ENCODE data around the gene GPR150.

The GPR150 gene

GRCh38 chr5:95620030-95620869, at the start of gene GPR150:
GPR150 (plus strand) TSS chr5:95620087; CDS start chr5:95620276, 189 bp downstream.
- DNase-seq, result peak in 1 of 2 experiments; percentile 36

DNA sequence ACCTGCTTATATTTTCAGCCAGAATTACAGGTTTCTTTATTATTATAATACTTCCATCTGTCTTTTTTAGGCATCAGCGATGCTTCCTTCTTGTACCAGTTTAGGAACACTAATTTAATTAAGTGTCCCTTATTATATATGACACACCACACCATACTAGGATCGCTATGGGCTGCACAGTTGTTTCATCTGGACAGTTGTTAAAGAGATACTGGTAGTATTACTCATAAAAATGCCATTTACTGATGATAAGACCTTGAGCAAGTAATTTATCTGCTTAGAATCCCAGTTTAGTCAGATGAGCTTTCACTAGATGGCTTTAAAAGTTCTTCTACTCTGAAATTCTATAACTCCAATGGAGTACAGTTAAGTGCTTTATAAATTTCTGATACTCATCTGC, 47.9 kb upstream of the GPR150 start:
- DNase-seq, result no peak

DNA sequence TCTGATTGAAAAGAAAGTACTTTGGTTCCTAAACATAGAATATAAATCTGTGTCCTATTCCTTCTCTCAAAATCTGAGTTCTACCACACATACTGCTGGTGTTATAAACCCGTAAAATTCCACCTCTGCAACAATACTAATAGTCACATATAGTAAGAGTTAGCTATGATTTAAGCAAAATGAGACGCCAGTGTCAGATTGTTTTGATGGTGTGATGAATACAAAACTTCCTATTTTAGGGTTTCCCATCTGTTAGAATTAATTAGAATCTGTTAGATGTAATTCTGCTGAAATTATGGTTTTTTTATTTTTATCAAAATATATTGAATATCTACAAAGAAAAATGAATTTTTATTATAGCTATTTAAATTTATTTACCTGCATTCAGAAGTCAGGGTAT, 38.3 kb upstream of the GPR150 start:
- no peak for DNase-seq

- DNase-seq, result no peak
These were observed 35.9 kb upstream of the GPR150 start for GRCh38 chr5:95583992-95584391.

GRCh38 chr5:95590880-95591279, 29.0 kb upstream of the GPR150 start:
- no peak for DNase-seq

GRCh38 chr5:95591490-95591901, 28.4 kb upstream of the GPR150 start:
- no peak for DNase-seq

DNA sequence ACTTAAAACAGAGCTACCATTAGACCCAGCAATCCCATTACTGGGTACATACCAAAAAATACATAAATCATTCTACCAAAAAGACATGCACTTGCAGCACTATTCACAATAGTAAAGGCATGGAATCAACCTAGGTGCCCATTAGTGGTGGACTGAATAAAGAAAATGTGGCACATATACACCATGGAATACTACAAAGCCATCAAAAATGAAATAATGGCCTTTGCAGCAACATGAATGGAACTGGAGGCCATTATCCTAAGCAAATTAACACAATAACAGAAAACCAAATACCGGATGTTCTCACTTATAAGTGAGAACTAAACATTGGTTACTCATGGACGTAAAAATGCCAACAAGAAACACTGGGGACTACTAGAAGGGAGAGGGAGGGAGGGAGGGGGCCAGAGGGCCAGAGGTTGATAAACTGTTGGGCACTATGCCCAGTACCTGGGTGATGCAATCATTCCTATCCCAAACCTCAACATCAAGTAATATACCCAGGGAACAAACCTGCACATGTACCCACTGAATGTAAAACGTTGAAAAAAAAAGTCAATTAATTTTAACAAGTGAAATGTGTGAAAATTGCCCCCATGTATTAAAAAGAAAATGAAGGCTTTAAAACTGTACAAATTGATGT, 24.5 kb upstream of the GPR150 start:
- DNase-seq, result no peak

- DNase-seq, result no peak
These were observed 20.6 kb upstream of the GPR150 start for GRCh38 chr5:95599252-95599651.

DNA sequence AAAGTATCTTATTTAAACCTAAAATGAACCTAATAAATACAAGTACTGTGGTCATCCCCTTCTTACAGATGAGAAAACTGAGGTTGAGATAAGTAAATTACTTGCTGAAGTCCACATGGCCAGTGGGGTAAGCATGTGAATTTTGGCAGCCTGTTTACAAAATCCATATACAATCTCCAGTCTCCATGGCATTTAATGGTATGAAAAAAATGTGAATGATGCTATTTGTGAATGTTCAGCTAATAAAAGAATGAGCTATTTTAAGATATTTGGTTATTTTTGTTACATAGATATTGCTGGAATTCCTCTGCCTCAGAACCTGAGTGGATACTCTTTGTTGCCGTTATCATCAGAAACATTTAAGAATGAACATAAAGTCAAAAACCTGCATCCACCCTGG, 19.3 kb upstream of the GPR150 start:
- DNase-seq, result no peak

- DNase-seq, result no peak
These were observed 14.1 kb upstream of the GPR150 start for GRCh38 chr5:95605786-95606185.

DNA sequence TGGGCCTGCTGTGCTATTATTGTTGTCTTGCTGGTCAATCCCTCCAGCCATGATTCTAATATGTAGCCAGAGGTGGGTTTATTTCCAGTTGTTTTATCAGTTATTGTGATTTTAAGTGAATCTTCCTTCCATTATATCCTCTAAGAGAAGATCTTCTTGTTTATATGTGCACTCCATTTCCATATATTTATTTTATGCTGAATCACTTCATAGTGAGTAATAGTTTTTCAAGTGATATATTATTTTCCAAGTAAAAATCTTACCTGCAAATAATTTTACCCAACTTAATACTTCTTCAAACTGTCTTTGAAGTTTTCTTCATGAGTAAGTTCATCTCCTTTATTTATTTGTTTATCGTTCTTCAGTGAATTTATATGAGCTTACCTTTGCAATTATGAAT, 13.5 kb upstream of the GPR150 start:
- no peak for DNase-seq

GRCh38 chr5:95609711-95610110, 10.2 kb upstream of the GPR150 start:
- no peak for DNase-seq

GRCh38 chr5:95610546-95610945, 9.3 kb upstream of the GPR150 start:
- no peak for DNase-seq

DNA sequence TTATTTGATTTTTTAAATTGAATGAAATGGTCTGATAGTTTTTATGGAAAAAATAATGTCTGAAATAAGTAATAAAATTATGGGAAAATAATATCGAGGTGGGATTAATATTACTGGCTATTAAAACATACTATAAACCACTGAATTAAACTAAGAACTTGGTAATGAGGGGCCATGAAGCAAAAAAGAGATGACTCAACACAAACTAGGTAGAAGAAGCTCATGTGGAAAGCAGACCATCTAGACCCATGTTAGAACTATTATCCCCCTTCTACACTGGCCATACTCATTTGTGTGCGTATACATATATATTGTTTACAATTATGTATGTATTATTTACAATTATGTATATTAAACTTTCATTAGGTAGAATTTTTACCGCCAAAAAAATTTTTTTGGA, 8.5 kb upstream of the GPR150 start:
- no peak for DNase-seq

GRCh38 chr5:95613514-95613913, 6.4 kb upstream of the GPR150 start:
- no peak for DNase-seq

DNA sequence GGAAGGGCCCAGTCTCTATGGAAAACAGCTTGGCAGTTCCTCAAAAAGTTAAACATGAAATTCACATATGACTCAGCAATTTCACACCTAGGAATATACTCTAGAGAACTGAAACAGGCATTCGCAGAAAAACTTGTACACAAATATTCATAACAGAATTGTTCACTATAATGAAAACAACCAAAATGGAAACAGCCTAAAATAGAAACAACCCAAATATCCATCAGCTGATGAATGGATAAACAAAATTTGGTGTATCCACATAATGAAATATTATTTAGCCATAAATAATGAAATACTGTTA, 4.8 kb upstream of the GPR150 start:
- no peak for DNase-seq

GRCh38 chr5:95617057-95617456, 2.8 kb upstream of the GPR150 start:
- DNase-seq, result no peak

- no peak for DNase-seq
These were observed 791 bp upstream of the GPR150 start for GRCh38 chr5:95619096-95619495.

GRCh38 chr5:95619514-95620029, 315 bp upstream of the GPR150 start:
- DNase-seq, result no peak

DNA sequence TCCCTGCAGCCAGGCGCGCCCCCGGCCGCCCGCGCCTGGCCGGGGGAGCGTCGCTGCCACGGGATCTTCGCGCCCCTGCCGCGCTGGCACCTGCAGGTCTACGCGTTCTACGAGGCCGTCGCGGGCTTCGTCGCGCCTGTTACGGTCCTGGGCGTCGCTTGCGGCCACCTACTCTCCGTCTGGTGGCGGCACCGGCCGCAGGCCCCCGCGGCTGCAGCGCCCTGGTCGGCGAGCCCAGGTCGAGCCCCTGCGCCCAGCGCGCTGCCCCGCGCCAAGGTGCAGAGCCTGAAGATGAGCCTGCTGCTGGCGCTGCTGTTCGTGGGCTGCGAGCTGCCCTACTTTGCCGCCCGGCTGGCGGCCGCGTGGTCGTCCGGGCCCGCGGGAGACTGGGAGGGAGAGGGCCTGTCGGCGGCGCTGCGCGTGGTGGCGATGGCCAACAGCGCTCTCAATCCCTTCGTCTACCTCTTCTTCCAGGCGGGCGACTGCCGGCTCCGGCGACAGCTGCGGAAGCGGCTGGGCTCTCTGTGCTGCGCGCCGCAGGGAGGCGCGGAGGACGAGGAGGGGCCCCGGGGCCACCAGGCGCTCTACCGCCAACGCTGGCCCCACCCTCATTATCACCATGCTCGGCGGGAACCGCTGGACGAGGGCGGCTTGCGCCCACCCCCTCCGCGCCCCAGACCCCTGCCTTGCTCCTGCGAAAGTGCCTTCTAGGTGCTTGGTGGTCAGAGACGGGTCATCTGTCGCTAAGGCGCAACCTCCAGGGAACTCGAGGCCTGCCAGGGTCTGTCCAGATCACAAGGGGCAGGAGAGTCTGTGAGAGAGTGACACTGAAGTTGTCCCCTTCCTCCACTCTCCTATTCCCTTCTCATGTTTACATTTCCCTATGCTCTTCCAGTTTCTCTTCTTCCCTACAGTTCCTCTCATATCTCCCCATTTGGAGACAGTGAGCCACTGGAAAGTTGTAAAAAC, 1.3 kb downstream of the GPR150 start:
- DNase-seq, result peak in 1 of 2 experiments; percentile 17

- no peak for DNase-seq
These were observed 2.1 kb downstream of the GPR150 start for GRCh38 chr5:95621839-95622629.

DNA sequence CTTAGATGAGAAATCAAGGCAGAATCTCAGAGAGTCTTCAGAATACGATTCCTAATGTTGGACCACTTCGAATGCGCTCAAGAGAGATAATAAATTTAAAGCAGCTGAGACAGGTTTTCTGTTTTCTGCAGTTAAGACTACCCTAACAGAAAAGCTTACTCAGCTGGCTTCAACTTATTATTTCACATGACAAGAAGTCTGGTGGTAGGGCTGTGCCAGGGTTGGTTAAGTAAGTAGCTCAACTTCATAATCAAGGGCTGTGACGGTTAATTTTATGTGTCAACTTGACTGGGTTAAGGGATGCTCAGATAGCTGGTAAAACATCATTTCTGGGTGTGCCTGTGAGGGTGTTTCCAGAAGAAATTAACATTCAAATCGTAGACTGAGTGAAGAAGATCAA, 3.8 kb downstream of the GPR150 start:
- DNase-seq, result no peak
